Amniotic stem cell (primary cell): ENCODE measurements around the gene GRM5.
"Not testable (repeated sequence)": the region's sequence is repeated elsewhere in the genome, so short reads cannot be mapped to it uniquely, and the experiment has no call there.

Source experiments
- DNase-seq: peaks from one replicate; lab custom pipeline; 2025; lab: John Stamatoyannopoulos, UW

GRM5 gene

DNA sequence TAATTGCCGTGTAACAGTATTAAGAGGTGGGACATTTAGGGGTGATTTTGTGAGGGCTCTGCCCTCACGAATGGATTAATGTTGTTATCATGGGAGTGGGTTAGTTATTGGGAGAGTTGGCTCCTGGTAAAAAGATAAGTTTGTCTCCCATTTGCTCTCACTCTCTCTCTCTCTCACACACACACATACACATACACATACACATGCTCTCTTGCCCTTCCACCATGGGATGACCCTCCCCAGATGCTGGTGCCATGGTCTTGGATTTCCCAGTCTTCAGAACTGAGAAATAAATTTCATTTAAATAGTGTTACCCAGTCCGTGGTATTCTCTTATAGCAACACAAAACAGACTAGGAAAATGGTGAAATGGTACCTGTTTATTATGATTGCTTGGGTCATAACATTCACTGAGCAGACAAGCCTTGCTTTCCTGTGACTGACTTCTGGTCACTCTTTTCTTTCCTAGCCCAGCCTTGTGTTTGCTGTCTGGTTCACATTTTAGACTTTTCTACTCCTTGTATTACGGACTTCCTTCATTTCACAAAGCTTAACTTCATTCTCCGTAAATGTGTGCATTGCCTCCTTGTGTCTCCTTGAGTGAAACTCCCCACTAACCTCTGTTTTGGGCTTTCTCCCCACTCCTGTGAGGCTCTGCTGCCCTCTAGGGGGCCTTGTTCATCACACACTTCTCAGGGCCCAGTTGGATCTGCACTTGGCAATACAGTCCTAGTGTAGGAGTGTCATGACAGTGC lies 521.7 kb downstream of the GRM5 start:
- peak; percentile 84 for DNase-seq

- no peak for DNase-seq
Measured at GRCh38 chr11:88541006-88541405, 524.8 kb downstream of the GRM5 start.

- DNase-seq: no peak
Measured at GRCh38 chr11:88538098-88538497, 527.7 kb downstream of the GRM5 start.

- no peak for DNase-seq
Measured at GRCh38 chr11:88537613-88538012, 528.2 kb downstream of the GRM5 start.

DNA sequence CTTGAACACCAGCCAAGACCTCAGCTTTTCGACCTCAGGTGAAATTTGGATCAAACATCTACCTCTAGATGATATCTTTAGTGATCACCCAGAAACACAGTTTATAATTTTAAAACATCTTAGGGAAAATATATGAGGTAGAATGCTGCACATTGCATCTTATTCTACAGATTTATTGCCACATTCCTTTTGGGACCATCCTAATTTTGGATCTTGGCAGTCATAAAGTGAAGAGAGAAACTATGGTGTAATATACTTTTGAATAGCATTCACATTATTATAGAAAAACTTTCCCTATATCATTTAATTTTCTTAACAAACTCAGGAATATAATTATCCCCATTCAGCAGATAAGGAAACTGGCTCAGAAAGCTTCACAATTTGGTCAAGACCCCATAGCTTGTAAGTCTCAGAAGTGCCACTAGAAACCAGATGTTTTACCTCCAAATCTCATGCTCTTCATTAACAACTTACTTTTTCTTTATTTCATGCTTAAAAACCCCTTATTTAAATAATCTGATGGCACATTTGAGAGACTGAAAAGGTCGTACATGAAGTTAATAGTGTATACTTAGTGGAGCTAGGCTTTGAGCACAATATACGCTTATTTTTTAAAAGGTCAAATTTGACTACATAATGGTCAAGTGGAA lies 529.0 kb downstream of the GRM5 start:
- no peak for DNase-seq

DNA sequence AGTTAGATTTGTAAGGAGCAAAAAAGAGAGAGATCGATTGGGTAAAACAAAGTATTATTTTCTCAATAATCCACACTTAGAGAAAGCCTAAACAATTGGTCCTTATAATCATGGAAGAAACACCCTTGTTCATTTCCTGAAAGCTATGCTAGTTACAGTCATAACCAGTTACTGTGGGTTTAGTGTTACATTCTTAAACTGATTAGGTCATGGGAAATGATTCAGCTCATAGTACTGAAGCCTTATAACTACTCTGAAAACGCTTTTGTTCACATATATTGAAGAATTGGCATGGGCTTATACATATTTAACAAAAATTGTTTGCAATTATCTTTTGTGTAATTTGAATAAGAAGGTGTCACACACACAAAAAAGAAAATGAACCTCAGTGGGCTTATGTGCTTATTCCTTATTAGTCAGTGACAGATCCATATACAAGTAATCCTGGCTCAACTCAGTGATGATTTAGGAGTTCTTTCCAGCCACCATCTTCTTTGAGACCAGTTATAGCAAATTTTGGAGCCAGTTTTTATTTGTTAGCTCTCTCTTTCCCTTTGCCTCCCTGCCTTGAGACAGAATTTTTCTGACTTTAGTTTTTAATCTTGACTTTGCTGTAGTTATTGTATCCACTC lies 529.8 kb downstream of the GRM5 start:
- peak; percentile 61 for DNase-seq

- DNase-seq: no peak
Measured at GRCh38 chr11:88535266-88535665, 530.5 kb downstream of the GRM5 start.

DNA sequence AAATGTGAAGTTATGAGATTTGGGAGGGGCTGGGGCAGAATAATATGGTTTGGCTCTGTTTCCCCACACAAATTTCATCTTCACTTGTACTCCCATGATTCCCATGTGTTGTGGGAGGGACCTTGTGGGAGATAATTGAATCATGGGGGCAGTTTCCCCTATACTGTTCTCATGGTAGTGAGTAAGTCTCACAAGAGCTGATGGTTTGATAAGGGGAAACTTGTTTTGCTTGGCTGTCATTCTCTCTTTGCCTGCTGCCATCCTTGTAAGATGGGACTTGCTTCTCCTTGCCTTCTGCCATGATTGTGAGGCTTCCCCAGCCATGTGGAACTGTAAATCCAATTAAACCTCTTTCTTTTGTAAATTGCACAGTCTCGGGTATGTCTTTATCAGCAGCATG lies 531.1 kb downstream of the GRM5 start:
- DNase-seq: not testable (repeated sequence)

DNA sequence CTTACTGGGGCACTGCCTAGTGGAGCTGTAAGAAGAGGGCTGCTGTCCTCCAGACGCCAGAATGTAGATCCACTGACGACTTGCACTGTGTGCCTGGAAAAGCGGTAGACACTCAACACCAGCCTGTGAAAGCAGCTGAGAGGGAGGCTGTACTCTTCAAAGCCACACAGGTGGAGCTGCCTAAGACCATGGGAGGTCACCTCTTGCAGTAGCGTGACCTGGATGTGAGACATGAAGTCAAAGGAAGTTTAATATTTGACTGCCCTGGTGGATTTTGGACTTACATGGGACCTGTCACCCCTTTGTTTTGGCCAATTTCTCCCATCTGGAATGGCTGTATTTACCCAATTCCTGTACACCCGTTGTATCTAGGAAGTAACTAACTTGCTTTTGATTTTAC lies 531.6 kb downstream of the GRM5 start:
- no peak for DNase-seq

GRCh38 chr11:88533001-88533400 lies 532.8 kb downstream of the GRM5 start:
- DNase-seq: no peak

DNA sequence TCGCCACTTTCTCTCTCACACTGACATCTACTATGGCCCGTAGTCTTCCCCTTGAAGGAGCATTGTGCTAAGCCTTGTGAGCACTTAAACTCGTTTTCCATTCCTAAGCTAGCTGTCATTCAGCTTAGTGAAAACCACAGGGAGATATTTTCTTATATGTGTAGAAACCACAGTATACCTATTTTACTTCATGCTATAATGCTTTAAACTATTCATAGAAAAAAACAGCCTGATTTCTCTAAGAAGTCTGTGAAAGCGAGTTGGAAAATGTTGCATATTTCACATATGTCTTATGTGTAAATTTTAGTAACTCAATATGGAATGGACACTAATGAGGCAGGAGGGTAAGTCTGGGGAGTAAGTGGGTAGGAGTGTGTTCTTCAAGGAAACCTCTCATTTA lies 534.0 kb downstream of the GRM5 start:
- no peak for DNase-seq

GRCh38 chr11:88529426-88529825 lies 536.4 kb downstream of the GRM5 start:
- no peak for DNase-seq

- no peak for DNase-seq
Measured at GRCh38 chr11:88523386-88524071, 542.3 kb downstream of the GRM5 start.

DNA sequence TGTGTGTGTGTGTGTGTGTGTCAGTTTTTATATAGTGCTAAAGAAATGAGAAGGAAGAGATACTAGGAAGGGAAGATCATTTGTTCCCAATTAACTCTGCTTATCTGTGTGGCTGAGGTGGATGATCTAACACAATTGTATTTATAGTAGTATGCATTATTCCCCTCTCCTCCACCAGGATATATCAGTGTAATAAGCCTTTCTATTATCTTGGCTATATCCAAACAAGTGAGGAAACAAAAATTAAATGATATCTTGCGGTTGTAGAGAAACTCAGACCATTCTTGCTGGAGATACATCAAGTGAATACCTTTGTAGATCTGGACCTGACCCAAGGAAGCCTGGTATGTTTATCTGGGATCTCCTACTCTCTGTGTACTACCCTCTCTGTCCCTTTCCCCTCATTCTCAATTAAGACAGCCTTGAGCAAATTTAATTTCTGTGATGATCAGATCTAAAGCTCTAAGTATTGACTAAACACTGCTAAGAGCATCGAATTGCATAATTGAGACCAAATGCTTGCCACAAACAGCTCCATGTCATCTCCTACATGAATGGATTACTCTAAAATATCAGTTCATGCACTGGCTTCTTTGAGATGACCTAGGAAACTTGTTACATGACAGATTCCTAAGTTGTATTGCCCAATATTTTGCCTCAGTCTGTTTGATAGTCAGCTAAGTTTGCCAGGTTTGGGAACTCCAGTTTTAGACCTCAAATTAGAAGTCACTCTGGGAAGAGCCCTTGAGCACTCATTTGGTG lies 543.0 kb downstream of the GRM5 start:
- no peak for DNase-seq

- DNase-seq: no peak
Measured at GRCh38 chr11:88521799-88522201, 544.0 kb downstream of the GRM5 start.

DNA sequence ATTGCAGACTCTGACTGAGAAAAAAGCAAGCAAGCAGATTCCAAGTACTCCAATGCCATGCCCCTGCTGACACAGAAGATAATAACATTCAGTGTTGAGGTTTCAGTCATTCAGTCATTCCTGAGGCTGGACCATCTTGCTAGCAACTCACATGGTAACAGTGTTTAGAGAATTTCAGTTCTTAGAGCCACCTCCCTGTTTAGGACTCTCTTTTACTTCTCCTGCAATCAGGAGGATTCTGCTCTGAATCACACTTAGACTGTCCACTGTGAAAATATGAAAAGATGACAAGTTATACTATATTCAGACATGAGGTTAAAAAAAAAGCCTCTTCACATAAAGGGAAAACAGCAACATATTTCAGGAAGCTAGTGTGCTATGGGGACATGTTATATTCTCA lies 544.4 kb downstream of the GRM5 start:
- DNase-seq: no peak

DNA sequence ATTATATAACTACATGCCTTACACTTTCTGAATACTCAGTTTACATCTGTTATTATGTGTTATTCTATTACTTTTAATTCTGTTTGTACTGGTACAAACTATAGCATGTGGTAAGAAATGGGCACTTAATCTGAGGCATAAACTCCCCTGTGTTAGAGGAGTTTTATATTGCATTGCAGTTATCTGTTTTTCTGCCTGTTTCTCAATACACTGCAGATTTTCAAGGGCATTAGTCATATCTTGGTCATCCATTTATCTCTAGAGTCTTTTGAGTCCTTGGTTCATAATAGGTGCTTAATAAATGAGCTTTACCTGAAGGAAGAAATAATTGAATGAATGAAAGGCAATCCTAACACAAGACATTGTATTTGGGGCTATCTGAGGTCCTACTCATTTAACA lies 545.4 kb downstream of the GRM5 start:
- no peak for DNase-seq

DNA sequence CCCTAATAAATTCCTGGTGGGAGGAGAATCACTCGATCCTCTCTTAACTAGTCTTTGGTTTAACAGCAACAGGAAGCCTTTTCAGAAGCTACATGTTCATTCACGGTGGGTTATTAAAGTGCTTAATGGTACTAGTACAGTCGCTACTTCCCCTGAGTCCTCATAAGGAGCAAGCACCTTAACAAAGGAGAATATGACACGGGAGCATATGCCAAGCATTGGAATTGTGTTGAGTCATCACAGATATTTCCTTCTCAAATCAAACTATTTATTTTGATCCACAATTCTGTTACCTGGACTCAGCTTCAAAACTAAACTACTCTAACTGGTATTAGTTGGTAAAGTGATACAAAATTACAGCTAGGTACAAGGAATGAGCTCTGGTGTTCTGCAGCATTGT lies 550.8 kb downstream of the GRM5 start:
- no peak for DNase-seq

- no peak for DNase-seq
Measured at GRCh38 chr11:88511006-88511405, 554.8 kb downstream of the GRM5 start.

DNA sequence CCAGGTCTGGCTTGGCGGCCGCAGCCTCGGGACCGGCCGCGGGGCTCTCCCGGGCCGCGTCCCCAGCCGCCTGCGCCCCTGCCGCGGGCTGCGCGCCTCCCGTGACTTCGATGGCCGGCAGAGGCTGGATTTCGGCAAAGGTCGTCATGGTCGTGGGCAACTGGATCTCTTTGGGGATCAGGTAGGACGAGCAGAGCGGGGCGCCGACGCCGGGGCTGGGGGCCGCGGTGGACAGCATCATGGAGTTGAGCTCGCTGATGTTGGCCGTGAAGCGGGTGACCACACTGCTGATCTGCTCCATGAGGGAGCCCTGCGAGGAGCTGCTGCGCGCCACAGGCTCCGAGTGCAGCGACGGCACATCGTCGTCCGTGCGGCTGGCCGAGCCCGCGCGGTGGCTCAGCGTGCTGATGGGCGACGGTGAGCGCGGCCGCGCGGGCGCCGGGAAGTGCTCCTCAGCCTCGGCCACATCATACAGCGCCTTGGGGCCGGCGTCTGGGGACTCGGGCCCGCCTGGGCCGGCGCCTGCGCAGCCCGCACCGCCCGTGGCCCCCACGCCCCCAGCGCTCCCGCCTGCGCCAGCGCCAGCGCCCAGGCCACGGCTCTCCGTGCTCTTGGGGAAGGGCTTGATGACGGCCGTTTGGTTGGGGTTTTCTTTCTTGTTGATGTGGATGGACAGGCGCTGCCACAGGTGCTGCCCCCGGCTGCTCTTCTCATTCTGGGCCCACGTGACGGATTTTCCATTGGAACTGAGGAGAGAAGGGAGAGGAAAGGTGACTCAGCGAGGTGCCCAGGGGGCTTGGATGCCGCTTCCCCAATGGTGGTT lies 556.8 kb downstream of the GRM5 start:
- no peak for DNase-seq

DNA sequence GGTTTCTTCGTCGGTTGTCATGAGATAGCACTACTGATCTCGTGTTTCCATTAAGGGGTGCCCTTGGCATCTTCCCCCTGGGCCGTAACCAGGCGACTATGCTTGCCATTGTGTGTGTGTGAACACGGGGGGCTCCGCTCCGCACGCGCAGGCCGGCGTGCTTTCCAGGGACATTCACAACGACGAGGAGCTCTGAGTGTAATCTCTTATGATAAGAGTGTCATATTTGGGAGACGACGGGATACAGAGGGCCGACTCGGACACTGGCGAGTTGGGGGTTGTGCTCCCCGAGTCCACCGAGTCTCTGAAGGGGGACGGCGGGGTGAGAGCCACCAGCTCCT lies 557.4 kb downstream of the GRM5 start:
- DNase-seq: no peak
